ENCODE results near the gene POLR3B.
A peak's percentile ranks its signal among the peaks of the same experiment; 100 is the strongest.
"Not testable (repeated sequence)": the region's sequence is repeated elsewhere in the genome, so short reads cannot be mapped to it uniquely, and the experiment has no call there.

POLR3B gene
- 9.2 to 13.0 (median 11.4) reads per million in 3 donors for total RNA-seq

DNA sequence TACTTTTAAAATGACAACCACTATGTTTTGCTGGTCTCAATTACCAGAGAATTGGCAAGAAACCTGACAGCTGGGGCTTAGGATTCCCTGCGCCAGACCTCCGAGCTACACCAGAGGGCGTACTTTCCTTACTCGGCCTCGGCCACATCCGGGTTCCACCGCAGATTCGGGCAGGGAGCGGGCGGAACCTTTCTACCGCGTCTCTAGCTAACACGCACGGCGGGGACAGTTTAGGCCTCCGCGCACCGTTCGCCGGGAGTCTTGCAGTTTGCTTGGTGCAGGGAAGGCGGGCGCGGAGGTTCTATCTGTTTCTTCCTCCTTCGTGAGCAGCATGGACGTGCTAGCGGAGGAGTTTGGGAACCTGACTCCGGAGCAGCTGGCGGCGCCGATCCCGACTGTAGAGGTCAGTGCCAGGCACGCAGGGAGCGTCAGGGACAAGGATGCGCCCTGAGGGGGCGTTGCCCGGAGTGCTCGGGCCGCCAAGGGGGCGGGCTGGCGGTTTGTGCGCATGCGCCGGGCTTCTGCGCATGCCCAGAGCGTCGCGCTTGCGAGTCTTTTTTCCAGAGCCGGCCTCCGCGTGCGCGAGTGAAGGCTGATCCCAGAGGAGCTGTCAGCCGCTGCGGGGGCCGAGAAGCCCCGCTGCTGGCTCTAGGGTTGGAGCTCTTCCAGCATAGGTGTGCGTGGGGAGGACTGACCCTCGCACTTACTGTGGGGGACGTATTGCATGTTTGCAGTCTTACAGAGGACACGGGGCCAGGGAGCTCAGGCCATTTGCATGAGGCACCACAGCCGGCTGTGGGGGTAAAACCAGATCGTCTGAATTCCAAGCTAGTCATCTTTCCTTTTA, at the start of gene POLR3B:
POLR3B (plus strand) TSS at position 200 of the 847 bp plus-strand sequence; CDS start at position 332, 132 bp downstream.
- DNase-seq = peak; percentile 92 to 94 (median 93)
- Histone ChIP-seq H3K4me3 (ENCODE audit: insufficient read depth, low read depth, low read length, poor library complexity, severe bottlenecking) (peak within 1 kb of the TSS; percentile 84), H3K27me3 (replicated peaks; ENCODE audit: control insufficient read depth, insufficient read depth, low read length, poor library complexity, severe bottlenecking) (no peaks in the 10 kb centered on the region), H3K9me3 (ENCODE audit: control insufficient read depth, low read length) (no peaks in the 10 kb centered on the region), H3K36me3 (ENCODE audit: control insufficient read depth, insufficient read depth, low read length) (no peaks in the 10 kb centered on the region), H3K27ac (ENCODE audit: insufficient read depth, low read length, poor library complexity, severe bottlenecking) (peak within 1 kb of the TSS; percentile 79), H3K4me1 (ENCODE audit: control insufficient read depth, insufficient read depth, low read length, poor library complexity, severe bottlenecking) (peaks cover 7% of the 10 kb centered on the region)

- Histone ChIP-seq H3K36me3 (ENCODE audit: control insufficient read depth, insufficient read depth, low read length) (no peaks in the 10 kb centered on the region), H3K9me3 (ENCODE audit: control insufficient read depth, low read length) (no peaks in the 10 kb centered on the region), H3K4me1 (ENCODE audit: control insufficient read depth, insufficient read depth, low read length, poor library complexity, severe bottlenecking) (peaks cover 23% of the 10 kb centered on the region), H3K4me3 (ENCODE audit: insufficient read depth, low read depth, low read length, poor library complexity, severe bottlenecking) (no peak overlapping the region), H3K27ac (ENCODE audit: insufficient read depth, low read length, poor library complexity, severe bottlenecking) (no peak overlapping the region), H3K27me3 (replicated peaks; ENCODE audit: control insufficient read depth, insufficient read depth, low read length, poor library complexity, severe bottlenecking) (no peaks in the 10 kb centered on the region)
- no peak for DNase-seq
These were observed 49.4 kb upstream of the POLR3B start for GRCh38 chr12:106308121-106308520.

DNA sequence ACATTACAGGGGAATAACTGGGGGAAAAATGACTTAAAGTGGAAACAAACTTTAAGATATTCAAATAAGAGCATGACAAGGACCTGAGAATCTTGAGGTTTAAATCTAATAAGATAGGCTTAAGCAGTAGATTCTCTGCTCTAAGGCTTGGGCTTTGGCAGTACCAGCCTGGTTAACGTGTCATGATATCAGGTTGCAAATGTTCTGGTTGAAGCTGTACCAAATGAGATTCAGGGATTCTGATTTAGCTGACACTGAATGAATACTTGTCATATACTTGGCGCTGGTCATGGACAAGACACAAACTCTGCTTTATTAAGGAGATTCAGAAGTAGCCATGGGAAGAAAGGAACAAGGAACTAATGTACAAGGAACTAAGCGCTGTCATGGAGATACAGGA, 48.9 kb upstream of the POLR3B start:
- H3K4me1 ChIP-seq (ENCODE audit: control insufficient read depth, insufficient read depth, low read length, poor library complexity, severe bottlenecking) = peaks cover 23% of the 10 kb centered on the region
- no peak for DNase-seq

GRCh38 chr12:106309671-106310505, 47.7 kb upstream of the POLR3B start:
- peaks cover 9% of the 10 kb centered on the region for H3K36me3 ChIP-seq (ENCODE audit: control insufficient read depth, insufficient read depth, low read length)
- peaks cover 10% of the 10 kb centered on the region for H3K4me1 ChIP-seq (ENCODE audit: control insufficient read depth, insufficient read depth, low read length, poor library complexity, severe bottlenecking)

More for the DNA sequence above, 48.9 kb upstream of the POLR3B start:
- Histone ChIP-seq H3K4me3 (ENCODE audit: insufficient read depth, low read depth, low read length, poor library complexity, severe bottlenecking) (no peak overlapping the region), H3K27ac (ENCODE audit: insufficient read depth, low read length, poor library complexity, severe bottlenecking) (no peak overlapping the region), H3K36me3 (ENCODE audit: control insufficient read depth, insufficient read depth, low read length) (no peaks in the 10 kb centered on the region), H3K27me3 (replicated peaks; ENCODE audit: control insufficient read depth, insufficient read depth, low read length, poor library complexity, severe bottlenecking) (no peaks in the 10 kb centered on the region), H3K9me3 (ENCODE audit: control insufficient read depth, low read length) (no peaks in the 10 kb centered on the region)

DNA sequence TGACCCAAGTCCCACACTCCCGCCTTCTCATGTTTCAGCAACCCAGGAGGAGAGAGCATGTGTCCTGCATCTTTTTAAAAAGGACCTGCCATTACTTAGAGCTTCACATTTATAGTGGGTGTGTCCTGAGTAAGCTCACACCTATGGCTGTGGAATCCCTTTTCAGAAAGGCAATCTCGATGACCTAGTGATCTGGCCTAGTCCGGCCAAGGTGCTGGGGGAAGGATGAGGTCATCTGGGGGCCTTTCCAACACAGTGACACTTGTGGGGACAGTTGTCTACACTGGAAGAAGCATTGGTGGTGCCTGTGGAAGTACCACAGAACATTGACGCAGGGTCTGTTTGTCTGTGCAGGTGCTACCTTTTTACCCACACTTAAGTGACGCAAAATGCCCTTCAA, 46.9 kb upstream of the POLR3B start:
- DNase-seq = no peak
- Histone ChIP-seq H3K4me1 (ENCODE audit: control insufficient read depth, insufficient read depth, low read length, poor library complexity, severe bottlenecking) (peaks cover 2% of the 10 kb centered on the region), H3K27ac (ENCODE audit: insufficient read depth, low read length, poor library complexity, severe bottlenecking) (no peak overlapping the region), H3K9me3 (ENCODE audit: control insufficient read depth, low read length) (no peaks in the 10 kb centered on the region), H3K36me3 (ENCODE audit: control insufficient read depth, insufficient read depth, low read length) (peaks cover 17% of the 10 kb centered on the region), H3K4me3 (ENCODE audit: insufficient read depth, low read depth, low read length, poor library complexity, severe bottlenecking) (no peak overlapping the region), H3K27me3 (replicated peaks; ENCODE audit: control insufficient read depth, insufficient read depth, low read length, poor library complexity, severe bottlenecking) (no peaks in the 10 kb centered on the region)

More at GRCh38 chr12:106309671-106310505, 47.7 kb upstream of the POLR3B start:
- Histone ChIP-seq H3K9me3 (ENCODE audit: control insufficient read depth, low read length) (no peaks in the 10 kb centered on the region), H3K27me3 (replicated peaks; ENCODE audit: control insufficient read depth, insufficient read depth, low read length, poor library complexity, severe bottlenecking) (no peaks in the 10 kb centered on the region), H3K4me3 (ENCODE audit: insufficient read depth, low read depth, low read length, poor library complexity, severe bottlenecking) (no peak overlapping the region), H3K27ac (ENCODE audit: insufficient read depth, low read length, poor library complexity, severe bottlenecking) (no peak overlapping the region)
- DNase-seq = no peak

DNA sequence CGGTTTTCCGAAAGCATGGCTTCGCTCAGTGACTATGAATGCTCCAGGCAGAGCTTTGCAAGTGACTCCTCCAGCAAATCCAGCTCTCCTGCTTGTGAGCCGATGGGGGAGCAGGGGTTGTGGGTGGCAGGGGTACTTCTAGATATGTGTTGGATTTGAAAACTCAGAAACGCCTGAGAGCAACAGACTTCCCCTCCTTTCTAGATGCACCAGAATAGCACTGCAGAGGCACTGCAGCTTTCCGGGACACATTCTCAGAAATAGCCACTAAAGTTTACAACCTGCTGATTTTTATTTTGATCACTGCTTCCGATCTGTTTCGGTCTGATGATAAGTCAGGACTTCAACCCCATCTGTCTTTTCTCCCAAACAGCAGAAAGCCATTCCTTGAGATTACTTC, 46.4 kb upstream of the POLR3B start:
- H3K27me3 ChIP-seq (replicated peaks; ENCODE audit: control insufficient read depth, insufficient read depth, low read length, poor library complexity, severe bottlenecking) = no peaks in the 10 kb centered on the region
- no peaks in the 10 kb centered on the region for H3K9me3 ChIP-seq (ENCODE audit: control insufficient read depth, low read length)
- no peaks in the 10 kb centered on the region for H3K4me1 ChIP-seq (ENCODE audit: control insufficient read depth, insufficient read depth, low read length, poor library complexity, severe bottlenecking)
- peaks cover 22% of the 10 kb centered on the region for H3K36me3 ChIP-seq (ENCODE audit: control insufficient read depth, insufficient read depth, low read length)
- no peak overlapping the region for H3K27ac ChIP-seq (ENCODE audit: insufficient read depth, low read length, poor library complexity, severe bottlenecking)
- no peak overlapping the region for H3K4me3 ChIP-seq (ENCODE audit: insufficient read depth, low read depth, low read length, poor library complexity, severe bottlenecking)
- DNase-seq = no peak

- DNase-seq; H3K4me3 ChIP-seq (ENCODE audit: insufficient read depth, low read depth, low read length, poor library complexity, severe bottlenecking); H3K4me1 ChIP-seq (ENCODE audit: control insufficient read depth, insufficient read depth, low read length, poor library complexity, severe bottlenecking); H3K9me3 ChIP-seq (ENCODE audit: control insufficient read depth, low read length); H3K27me3 ChIP-seq (replicated peaks; ENCODE audit: control insufficient read depth, insufficient read depth, low read length, poor library complexity, severe bottlenecking); H3K27ac ChIP-seq (ENCODE audit: insufficient read depth, low read length, poor library complexity, severe bottlenecking): not testable (repeated sequence)
- H3K36me3 ChIP-seq (ENCODE audit: control insufficient read depth, insufficient read depth, low read length) = peaks cover 42% of the 10 kb centered on the region
These were observed 44.1 kb upstream of the POLR3B start for GRCh38 chr12:106313413-106313812.

GRCh38 chr12:106315523-106315922, 42.0 kb upstream of the POLR3B start:
- no peaks in the 10 kb centered on the region for H3K9me3 ChIP-seq (ENCODE audit: control insufficient read depth, low read length)
- no peak overlapping the region for H3K4me3 ChIP-seq (ENCODE audit: insufficient read depth, low read depth, low read length, poor library complexity, severe bottlenecking)
- no peak overlapping the region for H3K27ac ChIP-seq (ENCODE audit: insufficient read depth, low read length, poor library complexity, severe bottlenecking)
- no peaks in the 10 kb centered on the region for H3K4me1 ChIP-seq (ENCODE audit: control insufficient read depth, insufficient read depth, low read length, poor library complexity, severe bottlenecking)
- H3K27me3 ChIP-seq (replicated peaks; ENCODE audit: control insufficient read depth, insufficient read depth, low read length, poor library complexity, severe bottlenecking) = no peaks in the 10 kb centered on the region
- no peak for DNase-seq
- H3K36me3 ChIP-seq (ENCODE audit: control insufficient read depth, insufficient read depth, low read length) = peaks cover 60% of the 10 kb centered on the region

DNA sequence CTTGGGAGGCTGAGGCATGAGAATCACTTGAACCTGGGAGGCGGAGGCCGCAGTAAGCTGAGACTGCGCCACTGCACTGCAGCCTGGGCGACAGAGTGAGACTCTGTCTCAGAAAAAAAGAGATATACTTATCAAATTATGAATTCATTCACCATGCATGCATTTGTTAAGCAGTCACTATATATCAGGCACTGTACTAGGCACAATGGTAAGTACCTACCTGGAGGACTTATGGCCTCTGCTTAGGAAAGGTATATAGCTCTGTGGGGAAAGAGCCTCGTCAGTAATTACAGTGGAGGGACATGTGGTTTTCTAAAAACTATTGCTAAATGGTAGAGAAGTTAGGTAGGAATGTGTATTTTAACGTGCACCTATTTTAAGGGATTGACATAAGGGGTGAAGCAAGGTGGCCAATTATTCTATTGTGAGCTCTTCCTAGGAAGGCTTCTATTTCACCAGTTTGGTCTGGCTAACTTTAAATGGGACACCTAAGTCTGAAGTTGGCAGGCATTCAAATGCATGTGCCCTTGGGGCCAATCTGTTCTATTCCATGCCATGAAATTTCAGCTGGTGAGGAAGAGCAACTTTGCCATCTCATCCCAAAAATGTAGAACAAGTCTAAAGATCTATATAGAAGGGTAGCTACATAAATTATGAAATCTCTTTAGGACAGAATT, 40.0 kb upstream of the POLR3B start:
- Histone ChIP-seq H3K4me1 (ENCODE audit: control insufficient read depth, insufficient read depth, low read length, poor library complexity, severe bottlenecking) (no peaks in the 10 kb centered on the region), H3K36me3 (ENCODE audit: control insufficient read depth, insufficient read depth, low read length) (peaks cover 80% of the 10 kb centered on the region), H3K4me3 (ENCODE audit: insufficient read depth, low read depth, low read length, poor library complexity, severe bottlenecking) (no peak overlapping the region), H3K27ac (ENCODE audit: insufficient read depth, low read length, poor library complexity, severe bottlenecking) (no peak overlapping the region), H3K27me3 (replicated peaks; ENCODE audit: control insufficient read depth, insufficient read depth, low read length, poor library complexity, severe bottlenecking) (no peaks in the 10 kb centered on the region), H3K9me3 (ENCODE audit: control insufficient read depth, low read length) (no peaks in the 10 kb centered on the region)
- DNase-seq = no peak

Data from effector memory CD4-positive, alpha-beta T cell (primary cell).